HG03354 (cell line): ENCODE results near the gene SLC17A9.

Experiments used
- ATAC-seq: cut with Tn5 transposase; IDR thresholded peaks from one replicate; pipeline ENCODE4 v1.9.1; 2021; ENCODE audit warnings: mild to moderate bottlenecking; ENCODE audit not compliant: unreplicated experiment, poor library complexity, severe bottlenecking

Gene SLC17A9

DNA sequence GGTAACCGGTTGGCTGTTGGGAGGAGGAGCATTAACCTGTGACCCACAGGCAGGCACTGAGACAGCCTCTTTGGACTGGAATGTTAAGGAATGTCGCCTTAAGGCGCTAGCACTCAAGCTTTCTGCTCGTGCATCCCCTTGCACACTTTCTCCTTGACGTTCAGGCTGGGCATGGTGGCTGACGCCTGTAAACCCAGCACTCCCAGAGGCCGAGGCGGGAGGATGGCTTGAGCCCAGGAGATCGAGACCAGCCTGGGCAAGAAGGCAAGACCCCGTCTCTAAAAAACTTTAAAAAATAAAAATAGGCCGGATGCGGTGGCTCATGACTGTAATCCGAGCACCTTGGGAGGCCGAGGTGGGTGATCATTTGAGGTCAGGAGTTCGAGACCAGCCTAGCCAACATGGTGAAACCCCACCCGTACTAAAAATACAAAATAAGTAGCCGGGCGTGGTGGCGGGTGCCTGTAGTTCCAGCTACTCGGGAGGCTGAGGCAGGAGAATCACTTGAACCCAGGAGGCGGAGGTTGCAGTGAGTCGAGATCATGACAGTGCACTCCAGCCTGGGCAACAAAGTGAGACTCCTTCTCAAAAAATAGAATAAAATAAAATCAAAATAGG, 16.4 kb upstream of the SLC17A9 start:
- no peak for ATAC-seq

DNA sequence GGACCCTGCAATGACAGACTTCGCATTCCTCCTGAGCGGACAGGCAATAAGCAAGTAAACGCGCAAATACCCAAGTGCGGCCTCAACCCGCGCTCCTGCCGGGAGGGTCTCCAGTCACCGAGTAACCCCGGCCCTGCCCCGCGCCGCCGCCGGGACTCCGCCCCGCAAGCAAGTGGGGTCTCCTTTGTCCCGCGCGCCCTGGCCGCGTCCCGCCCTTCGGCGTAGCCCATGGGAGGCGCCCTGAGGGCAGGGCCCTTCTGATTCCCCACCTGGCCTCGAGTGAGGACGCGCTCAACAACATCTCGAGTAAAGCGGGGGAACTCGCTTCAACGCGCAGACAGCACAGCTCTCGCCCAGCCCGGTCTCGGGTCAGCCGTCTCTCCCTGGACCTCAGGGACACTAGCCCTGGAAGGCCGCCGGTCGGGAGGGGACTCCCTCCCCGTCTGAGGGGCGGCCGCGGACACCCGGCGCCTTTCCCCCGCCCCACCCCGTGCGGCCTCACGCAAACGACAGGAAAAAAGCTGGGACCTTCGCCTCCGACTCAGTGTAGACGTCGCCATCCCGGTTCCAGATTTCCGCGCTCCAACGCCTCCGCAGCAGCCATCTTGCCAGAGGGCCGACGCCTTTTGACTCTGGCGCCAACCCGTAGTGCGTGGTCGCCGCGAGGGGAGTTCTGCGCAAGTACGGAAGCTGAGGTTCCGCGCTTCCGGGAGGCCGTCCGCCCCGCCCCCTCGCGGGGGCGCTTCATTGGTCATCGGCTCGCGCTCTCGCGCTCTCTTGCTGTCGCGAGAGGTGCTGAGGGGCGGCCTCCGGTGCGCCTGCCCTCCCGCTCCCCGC, 15.0 kb upstream of the SLC17A9 start:
- peak; percentile 82 for ATAC-seq

DNA sequence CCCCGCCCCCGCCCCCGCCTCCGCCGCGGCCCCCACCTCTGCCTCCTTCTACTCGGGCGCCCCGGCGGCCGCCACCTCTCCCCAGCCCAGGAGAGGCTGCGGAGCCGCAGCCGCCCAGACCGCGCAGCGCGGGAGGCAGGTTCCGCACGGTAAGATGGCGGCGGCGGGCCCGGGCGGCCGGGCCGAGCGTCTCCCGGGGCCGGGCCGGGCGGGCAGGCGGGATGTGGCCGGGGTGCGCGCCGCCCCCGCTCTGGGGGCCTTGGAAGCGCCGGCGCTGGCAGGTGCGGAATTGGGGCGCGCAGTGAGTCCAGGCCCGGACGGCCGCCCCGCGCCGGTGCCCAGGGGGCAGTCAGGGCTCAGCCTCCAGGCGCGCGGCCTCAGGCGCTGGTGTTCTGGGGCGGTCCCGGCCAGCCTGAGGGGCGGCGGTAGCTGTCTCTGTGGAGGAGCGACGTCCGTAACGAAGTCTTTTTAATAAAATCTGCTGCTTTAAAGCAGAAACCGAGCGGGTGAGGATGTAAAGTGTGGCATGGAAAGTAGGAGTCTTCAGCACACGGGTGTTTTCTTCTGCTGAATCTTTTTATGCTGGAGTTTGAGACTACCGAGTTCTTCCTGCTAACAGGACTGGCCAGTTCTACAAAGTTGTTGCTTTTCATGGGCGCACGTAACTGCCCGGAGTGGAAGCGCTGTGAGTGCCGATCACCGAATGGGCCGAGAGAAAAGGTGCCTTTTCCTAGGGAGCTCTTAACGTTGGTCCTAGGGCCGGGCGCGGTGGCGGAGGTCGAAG, 14.2 kb upstream of the SLC17A9 start, which contains the start of gene GID8:
TSS of gene GID8 (plus strand) at position 43 of the 784 bp plus-strand sequence. CDS start 3,356 bp downstream, outside the sequence.
- ATAC-seq, result peak; percentile 45

DNA sequence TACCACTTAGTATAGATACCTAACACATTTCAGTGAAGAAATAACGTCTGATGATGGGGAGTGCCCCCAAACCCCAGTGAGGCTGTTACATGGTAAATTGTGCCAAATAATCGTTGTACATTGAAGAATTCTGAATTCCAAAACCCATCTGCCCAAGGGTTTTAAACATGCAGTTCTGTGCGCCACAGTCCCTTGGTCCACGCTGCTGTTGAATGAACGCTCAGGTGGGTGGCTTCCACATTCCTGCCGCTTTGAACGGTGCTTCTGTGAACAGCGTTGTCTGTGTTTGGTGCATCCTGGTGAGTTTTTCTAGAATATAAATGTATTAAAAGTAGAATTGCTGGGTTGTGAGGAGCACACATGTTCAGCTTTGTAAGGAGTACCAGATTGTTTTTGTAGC, 11.6 kb upstream of the SLC17A9 start:
- ATAC-seq, result no peak

DNA sequence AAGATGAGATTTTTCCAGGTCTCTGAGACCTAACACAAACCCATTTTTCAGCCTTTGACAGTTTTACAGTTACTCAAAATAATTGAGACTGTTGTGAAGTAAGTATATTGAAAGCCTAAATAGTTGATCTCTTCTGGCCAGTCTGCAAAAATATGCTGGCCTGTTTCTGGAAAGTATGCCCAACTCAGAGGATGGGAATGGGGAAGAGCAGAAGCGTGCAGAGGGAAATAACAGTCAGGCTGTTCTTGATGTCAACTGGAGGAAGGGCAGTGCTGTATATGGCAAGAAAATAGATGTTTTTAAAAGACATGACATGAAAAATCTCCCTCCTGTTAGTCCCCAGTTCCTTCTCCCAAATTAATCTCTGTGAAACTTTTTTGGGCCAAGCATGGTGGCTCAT, 10.7 kb upstream of the SLC17A9 start:
- no peak for ATAC-seq

DNA sequence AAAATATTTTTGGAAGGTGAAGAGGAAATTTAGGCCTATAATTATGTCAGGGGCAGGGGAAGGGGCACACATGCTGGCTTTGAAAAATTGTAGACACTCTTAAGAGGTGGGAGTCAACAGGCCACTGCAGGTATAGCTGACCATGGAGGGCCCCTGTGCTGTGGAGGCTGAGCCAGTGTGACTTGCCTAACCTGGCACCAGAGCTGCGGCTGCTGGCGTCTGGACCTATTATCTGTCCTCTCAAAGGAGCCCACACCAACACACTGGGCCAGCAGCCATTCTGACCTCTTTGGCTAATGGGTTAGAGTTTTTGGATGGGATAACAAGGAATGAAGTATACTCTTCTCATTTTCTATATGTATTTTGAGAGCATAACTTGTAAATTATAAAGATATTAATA, 10.1 kb upstream of the SLC17A9 start:
- ATAC-seq, result no peak

DNA sequence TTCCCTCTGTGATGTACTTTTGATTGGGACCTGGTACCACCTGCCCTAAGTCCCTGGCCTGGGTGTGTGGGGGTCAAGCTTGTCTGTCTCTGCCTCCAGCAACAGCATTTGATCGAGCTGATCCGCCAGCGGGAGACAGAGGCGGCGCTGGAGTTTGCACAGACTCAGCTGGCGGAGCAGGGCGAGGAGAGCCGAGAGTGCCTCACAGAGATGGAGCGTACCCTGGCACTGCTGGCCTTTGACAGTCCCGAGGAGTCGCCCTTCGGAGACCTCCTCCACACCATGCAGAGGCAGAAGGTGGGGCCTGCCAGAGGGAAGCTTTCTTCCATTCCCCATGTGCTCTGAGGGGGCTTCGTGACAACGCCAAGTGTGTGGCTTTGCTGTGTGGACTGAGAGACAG, 9.1 kb upstream of the SLC17A9 start:
- no peak for ATAC-seq

DNA sequence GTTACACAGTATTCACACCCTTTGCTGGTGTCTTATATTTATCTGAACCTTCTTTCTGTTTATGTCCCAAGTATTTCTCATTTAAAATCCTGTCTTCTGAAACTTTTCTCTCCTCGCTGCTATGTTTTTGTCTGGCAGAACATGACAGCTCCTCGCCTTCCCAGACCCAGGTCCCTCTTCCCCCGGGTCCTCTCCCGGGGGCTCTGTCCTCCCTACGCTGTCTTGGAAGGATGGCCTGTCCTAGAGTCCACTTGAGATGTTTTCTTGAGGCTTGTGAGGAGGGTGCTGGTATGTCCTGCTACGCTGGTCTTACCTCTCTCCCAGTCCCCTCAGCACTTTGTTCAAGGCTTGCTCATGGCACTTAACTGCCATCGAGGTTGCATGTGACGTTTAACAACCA, 8.3 kb upstream of the SLC17A9 start:
- ATAC-seq, result no peak

DNA sequence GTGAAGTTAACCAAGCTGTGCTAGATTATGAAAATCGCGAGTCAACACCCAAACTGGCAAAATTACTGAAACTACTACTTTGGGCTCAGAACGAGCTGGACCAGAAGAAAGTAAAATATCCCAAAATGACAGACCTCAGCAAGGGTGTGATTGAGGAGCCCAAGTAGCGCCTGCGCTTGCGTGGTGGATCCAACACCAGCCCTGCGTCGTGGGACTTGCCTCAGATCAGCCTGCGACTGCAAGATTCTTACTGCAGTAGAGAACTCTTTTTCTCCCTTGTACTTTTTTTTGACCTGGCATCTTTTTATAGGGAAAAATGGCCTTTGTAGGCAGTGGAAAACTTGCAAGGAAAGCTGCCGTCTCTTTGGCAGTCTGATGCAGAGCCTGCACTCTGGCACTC, 7.8 kb upstream of the SLC17A9 start:
- ATAC-seq, result no peak

DNA sequence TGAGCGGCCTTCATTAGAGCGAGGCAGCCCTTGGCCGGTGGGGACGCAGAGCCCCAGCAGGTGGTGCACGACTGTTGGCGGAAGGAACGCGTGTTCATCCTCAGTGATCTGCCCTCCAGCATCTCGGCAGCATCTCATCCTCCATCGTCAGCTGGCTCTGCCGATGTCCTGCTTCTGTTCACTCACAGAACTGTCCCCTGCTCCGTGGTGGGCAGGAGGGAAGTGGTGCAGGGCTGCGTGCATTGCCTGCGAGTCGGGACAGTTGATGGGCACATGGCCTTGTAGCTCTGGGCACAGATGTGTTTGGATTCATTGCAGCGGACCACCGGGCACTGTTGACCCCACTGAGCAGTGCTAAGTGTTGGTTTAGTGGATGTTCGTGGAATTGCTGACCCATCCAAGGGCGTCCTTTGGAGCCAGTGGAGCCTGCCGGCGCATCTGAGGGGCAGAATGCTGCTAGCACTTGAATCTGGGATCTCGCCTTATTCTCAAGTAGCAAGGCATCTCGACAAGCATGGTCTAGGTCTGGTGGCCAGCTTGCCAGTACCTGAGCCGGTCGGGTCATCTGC, 6.7 kb upstream of the SLC17A9 start:
- no peak for ATAC-seq

DNA sequence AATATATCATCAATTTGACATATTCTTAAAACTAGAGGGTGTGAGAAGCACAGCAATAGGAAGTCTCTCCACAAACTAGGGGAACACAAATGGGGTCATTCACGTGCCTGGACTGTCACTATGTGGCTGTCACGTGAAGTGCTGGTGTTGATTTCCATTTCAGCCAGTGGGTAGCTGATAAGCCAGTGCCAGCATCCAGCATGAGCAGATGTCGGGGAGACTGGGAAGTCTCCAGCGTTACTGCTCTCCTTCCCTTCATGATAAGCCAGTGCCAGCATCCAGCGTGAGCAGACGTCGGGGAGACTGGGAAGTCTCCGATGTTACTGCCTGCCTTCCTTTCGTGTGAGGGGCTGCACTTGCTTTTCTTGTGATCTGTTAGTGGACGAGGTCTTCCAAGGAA, 5.6 kb upstream of the SLC17A9 start:
- no peak for ATAC-seq

DNA sequence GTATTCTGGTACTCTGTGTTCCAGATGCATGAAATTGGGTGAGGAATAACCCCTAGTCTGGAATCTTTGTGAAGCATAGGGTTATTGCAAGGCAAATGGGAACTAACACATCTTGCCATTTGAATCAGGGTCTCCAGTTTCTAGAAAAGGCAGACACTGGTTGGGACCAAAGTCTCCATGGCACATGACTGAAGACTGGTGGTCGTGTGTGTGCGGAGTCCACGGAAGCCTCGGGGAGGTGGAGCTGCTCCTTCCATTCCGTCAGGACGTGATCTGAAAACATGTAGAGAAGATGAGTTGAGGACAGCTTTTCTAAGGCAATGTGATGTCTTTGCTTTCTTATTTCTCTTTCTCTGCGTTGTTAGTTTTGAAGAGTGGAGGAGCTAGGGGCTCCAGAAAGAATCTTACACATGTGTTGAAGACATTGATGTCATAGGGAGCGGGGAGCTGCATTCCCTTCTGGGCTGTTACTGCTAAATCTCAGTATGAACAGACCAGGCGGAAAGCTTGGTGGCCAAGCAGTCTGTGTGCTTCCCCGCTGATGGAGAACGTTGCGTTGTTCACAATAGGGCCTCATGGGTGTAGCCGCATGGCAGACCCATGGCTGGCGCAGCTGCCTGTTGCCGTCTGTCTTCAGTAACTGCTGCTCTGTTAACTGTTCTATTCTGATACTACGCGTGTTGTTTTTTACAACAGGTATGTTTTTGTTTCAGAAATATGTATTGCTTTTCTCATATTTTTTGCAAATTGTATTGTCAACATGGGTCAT, 4.8 kb upstream of the SLC17A9 start:
- no peak for ATAC-seq

DNA sequence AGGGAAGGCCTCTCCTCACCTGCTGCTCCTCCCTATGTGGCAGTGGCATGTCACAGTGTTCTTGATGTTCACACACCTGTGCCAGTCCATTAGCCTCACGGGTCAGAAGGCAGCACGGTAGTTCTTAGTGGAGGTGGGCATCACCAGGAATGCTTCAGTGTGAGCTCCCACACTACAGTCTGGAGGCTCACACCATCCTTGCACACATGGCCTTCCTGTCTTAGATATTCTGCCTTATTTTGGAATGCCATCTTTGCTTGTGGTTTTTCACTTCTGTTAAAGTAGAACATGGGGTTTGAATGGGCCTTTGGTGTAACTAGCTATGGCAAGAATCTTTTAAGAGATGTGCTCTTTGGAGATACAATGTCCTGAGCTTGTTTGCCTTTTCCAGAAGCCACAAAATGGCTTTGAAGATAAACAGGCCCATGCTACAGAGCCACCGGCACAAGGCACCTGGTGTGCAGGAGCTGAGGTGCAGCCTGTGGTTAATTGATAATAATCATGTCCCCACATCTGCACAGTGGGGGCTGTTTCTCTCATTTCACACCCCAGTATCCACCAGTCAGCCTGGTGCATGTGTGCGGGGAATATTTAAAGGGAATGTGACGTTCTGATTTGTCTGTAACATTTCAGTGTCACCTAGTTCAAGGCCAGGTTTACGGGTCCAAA, 3.2 kb upstream of the SLC17A9 start:
- no peak for ATAC-seq

DNA sequence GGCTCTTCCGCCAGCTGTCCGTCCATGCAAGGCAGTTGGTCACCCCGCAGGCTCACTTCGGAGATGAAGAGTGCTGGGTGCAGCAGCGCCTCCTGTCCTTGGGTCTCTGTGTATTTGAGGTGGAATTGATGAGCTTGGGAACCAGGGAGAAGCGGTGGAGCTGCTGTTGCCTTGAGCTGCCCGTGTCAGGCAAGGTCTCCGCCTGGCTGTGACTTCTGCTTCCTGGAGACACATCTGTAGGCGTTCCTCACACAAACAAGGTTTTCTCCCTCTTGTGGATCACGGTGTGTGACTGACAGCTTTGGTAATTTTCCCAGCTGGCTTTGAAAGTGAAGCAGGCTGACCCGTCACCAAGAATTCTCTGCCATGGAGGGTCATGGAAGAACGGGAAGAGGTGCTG, 2.5 kb upstream of the SLC17A9 start:
- ATAC-seq, result no peak

DNA sequence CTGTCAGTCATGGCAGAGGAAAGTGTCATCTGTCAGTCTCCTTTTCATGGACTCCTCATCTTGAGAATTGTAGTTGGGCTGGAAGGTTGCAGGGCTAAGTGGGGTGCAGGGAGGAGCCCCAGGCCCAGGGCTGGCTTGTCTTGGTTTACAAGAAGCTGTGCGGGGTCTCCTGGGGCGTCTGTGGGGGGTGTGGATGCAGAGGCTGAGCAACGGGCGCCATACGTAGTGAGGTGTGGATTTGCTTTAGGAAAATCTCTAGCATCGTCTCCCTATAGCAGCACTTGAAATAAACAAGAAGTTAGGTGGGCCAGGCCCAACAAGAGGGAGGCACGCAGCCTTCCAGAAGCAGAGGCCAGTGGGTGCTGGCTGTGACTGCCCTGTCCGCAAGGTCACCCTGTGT, 1.8 kb upstream of the SLC17A9 start:
- ATAC-seq, result no peak

DNA sequence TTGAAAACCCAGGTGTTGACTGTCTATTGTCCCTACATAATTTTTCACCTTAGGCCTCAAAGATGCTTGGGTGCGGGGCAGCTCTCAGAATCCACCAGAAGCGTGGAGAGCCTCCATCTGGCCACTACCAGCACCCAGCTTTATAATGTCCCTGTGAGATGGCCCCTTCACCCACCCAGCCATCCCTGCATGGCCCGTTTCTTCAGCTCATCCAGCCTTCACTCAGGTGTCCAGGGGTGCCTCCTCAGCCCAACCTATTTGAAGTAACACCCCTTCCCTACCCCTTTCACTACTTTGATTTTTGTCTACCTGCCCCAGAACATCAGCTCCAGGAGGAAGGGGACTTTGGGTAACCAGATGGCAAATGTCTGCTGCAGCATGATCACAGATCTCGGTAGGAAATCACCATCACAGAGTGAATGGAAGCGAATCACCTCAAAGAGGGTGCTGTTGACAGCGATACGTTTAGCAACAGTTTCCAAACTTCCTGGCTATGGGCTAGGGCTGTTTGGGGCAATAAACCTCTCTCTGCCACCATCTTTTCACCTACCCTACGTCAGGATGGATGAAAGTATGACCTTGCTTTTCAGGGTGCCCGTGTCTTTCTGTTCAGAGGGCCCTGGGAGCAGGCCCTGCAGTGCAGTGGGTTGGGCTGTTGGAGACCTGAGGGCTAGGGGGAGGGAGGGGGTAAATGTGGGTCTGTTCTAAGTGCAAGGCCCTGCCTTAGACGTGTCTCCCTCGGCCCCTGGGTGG, 1.2 kb upstream of the SLC17A9 start:
- no peak for ATAC-seq

DNA sequence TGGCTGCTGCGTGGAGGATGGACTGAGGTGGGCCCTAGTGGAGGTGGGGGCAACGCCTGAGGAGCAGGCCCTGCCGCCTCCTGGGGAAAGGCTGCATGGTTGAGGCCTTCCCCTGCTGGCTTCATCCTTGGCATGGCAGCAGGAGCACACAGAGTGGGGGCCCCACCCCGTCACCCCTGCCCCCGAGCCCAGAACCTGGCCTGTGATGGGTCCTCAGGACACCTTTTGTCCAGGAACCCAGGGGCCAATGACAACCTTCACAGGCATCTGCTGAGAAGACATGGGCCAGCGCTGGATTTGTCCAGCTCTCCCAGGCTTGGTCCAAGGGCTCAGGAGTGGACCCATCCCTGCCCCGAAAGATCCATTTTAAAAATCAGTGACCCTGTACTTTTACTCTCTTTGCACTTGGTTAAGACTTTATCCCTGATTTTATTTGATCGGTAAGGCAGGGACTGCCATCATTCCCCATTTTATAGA, 575 bp upstream of the SLC17A9 start:
- ATAC-seq, result no peak
